Rectal smooth muscle tissue (tissue), 1 donor: ENCODE measurements around the gene SLC12A2.

Source experiments
- H3K27ac ChIP-seq: one replicate; pipeline ENCODE4 v1.7.0; 2013; ENCODE audit warnings: low read depth, low read length, inconsistent platforms
- H3K27me3 ChIP-seq: one replicate; pipeline ENCODE4 v1.7.0; 2013; ENCODE audit warnings: low read length; ENCODE audit not compliant: control insufficient read depth, insufficient read depth
- H3K36me3 ChIP-seq: one replicate; pipeline ENCODE4 v1.7.0; 2013; ENCODE audit warnings: low read length; ENCODE audit not compliant: control insufficient read depth, insufficient read depth
- H3K4me1 ChIP-seq: one replicate; pipeline ENCODE4 v1.7.0; 2013; ENCODE audit warnings: low read length; ENCODE audit not compliant: control insufficient read depth, insufficient read depth
- H3K4me3 ChIP-seq: one replicate; pipeline ENCODE4 v1.7.0; 2013; ENCODE audit warnings: low read length
- H3K9ac ChIP-seq: one replicate; pipeline ENCODE4 v1.7.0; 2013; ENCODE audit warnings: low read length

Gene SLC12A2

GRCh38 chr5:128081111-128081851 is 2.3 kb upstream of the SLC12A2 start:
- Histone ChIP-seq H3K9ac (no peak overlapping the region), H3K27me3 (no peaks in the 10 kb centered on the region), H3K36me3 (no peaks in the 10 kb centered on the region), H3K27ac (peak overlapping the region; percentile 48), H3K4me3 (peak overlapping the region; percentile 90), H3K4me1 (peaks cover 11% of the 10 kb centered on the region)

- H3K4me1 ChIP-seq, result peaks cover 11% of the 10 kb centered on the region
- peak overlapping the region; percentile 96 for H3K27ac ChIP-seq
- no peaks in the 10 kb centered on the region for H3K27me3 ChIP-seq
- peak overlapping the region; percentile 90 for H3K4me3 ChIP-seq
- H3K9ac ChIP-seq, result peak overlapping the region; percentile 35
- no peaks in the 10 kb centered on the region for H3K36me3 ChIP-seq
Observed at GRCh38 chr5:128082551-128083032, 974 bp upstream of the SLC12A2 start.

GRCh38 chr5:128083811-128084227 is 253 bp downstream of the SLC12A2 start:
- H3K27me3 ChIP-seq, result no peaks in the 10 kb centered on the region
- H3K9ac ChIP-seq, result peak overlapping the region; percentile 56
- peak overlapping the region; percentile 90 for H3K4me3 ChIP-seq
- no peaks in the 10 kb centered on the region for H3K36me3 ChIP-seq
- H3K4me1 ChIP-seq, result peaks cover 11% of the 10 kb centered on the region
- H3K27ac ChIP-seq, result peak overlapping the region; percentile 96

GRCh38 chr5:128084228-128085167 is 932 bp downstream of the SLC12A2 start:
- Histone ChIP-seq H3K9ac (peak overlapping the region; percentile 36), H3K27me3 (no peaks in the 10 kb centered on the region), H3K27ac (peak overlapping the region; percentile 96), H3K4me1 (peaks cover 11% of the 10 kb centered on the region), H3K36me3 (no peaks in the 10 kb centered on the region), H3K4me3 (peak overlapping the region; percentile 90)

GRCh38 chr5:128085413-128085812 is 1.8 kb downstream of the SLC12A2 start:
- peak overlapping the region; percentile 90 for H3K4me3 ChIP-seq
- no peak overlapping the region for H3K9ac ChIP-seq
- no peaks in the 10 kb centered on the region for H3K36me3 ChIP-seq
- no peaks in the 10 kb centered on the region for H3K27me3 ChIP-seq
- H3K4me1 ChIP-seq, result peaks cover 11% of the 10 kb centered on the region
- H3K27ac ChIP-seq, result no peak overlapping the region

GRCh38 chr5:128091579-128091978 is 8.0 kb downstream of the SLC12A2 start:
- no peak overlapping the region for H3K27ac ChIP-seq
- no peak overlapping the region for H3K4me3 ChIP-seq
- no peak overlapping the region for H3K9ac ChIP-seq
- no peaks in the 10 kb centered on the region for H3K27me3 ChIP-seq
- H3K4me1 ChIP-seq, result no peaks in the 10 kb centered on the region
- no peaks in the 10 kb centered on the region for H3K36me3 ChIP-seq

- Histone ChIP-seq H3K36me3 (no peaks in the 10 kb centered on the region), H3K27ac (no peak overlapping the region)
Observed at GRCh38 chr5:128092144-128092543, 8.6 kb downstream of the SLC12A2 start.

GRCh38 chr5:128093368-128093767 is 9.8 kb downstream of the SLC12A2 start:
- Histone ChIP-seq H3K36me3 (no peaks in the 10 kb centered on the region), H3K4me1 (no peaks in the 10 kb centered on the region), H3K27ac (no peak overlapping the region), H3K9ac (no peak overlapping the region), H3K4me3 (no peak overlapping the region), H3K27me3 (no peaks in the 10 kb centered on the region)

More at GRCh38 chr5:128092144-128092543, 8.6 kb downstream of the SLC12A2 start:
- Histone ChIP-seq H3K27me3 (no peaks in the 10 kb centered on the region), H3K4me3 (no peak overlapping the region), H3K4me1 (no peaks in the 10 kb centered on the region), H3K9ac (no peak overlapping the region)

- no peaks in the 10 kb centered on the region for H3K4me1 ChIP-seq
- H3K27ac ChIP-seq, result no peak overlapping the region
- H3K27me3 ChIP-seq, result no peaks in the 10 kb centered on the region
- H3K9ac ChIP-seq, result no peak overlapping the region
- no peak overlapping the region for H3K4me3 ChIP-seq
- no peaks in the 10 kb centered on the region for H3K36me3 ChIP-seq
Observed at GRCh38 chr5:128097224-128097623, 13.7 kb downstream of the SLC12A2 start.

GRCh38 chr5:128097781-128098180 is 14.2 kb downstream of the SLC12A2 start:
- Histone ChIP-seq H3K4me3 (no peak overlapping the region), H3K27ac (no peak overlapping the region)

GRCh38 chr5:128099944-128100343 is 16.4 kb downstream of the SLC12A2 start:
- no peak overlapping the region for H3K27ac ChIP-seq

More at GRCh38 chr5:128097781-128098180, 14.2 kb downstream of the SLC12A2 start:
- H3K27me3 ChIP-seq, result no peaks in the 10 kb centered on the region
- H3K4me1 ChIP-seq, result no peaks in the 10 kb centered on the region
- no peak overlapping the region for H3K9ac ChIP-seq
- no peaks in the 10 kb centered on the region for H3K36me3 ChIP-seq

GRCh38 chr5:128100860-128101557 is 17.4 kb downstream of the SLC12A2 start:
- no peak overlapping the region for H3K4me3 ChIP-seq
- no peaks in the 10 kb centered on the region for H3K27me3 ChIP-seq
- peaks cover 4% of the 10 kb centered on the region for H3K4me1 ChIP-seq
- H3K36me3 ChIP-seq, result no peaks in the 10 kb centered on the region
- no peak overlapping the region for H3K9ac ChIP-seq
- H3K27ac ChIP-seq, result no peak overlapping the region

More at GRCh38 chr5:128099944-128100343, 16.4 kb downstream of the SLC12A2 start:
- no peaks in the 10 kb centered on the region for H3K27me3 ChIP-seq
- no peak overlapping the region for H3K9ac ChIP-seq
- no peaks in the 10 kb centered on the region for H3K36me3 ChIP-seq
- no peaks in the 10 kb centered on the region for H3K4me1 ChIP-seq
- H3K4me3 ChIP-seq, result no peak overlapping the region
